LNCAP (cell line): ENCODE results near the gene MASP2.

Source experiments
- CTCF ChIP-seq: fragments of 450-650 bp; IDR thresholded peaks from 2 replicates; pipeline ENCODE4 v1.5.1; 2017; ENCODE audit warnings: mild to moderate bottlenecking

Gene MASP2

DNA sequence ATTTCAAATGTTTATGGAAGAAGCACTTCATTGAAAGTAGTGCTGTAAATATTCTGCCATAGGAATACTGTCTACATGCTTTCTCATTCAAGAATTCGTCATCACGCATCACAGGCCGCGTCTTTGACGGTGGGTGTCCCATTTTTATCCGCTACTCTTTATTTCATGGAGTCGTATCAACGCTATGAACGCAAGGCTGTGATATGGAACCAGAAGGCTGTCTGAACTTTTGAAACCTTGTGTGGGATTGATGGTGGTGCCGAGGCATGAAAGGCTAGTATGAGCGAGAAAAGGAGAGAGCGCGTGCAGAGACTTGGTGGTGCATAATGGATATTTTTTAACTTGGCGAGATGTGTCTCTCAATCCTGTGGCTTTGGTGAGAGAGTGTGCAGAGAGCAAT, 23.8 kb downstream of the MASP2 start:
- TF ChIP-seq CTCF: no peak

DNA sequence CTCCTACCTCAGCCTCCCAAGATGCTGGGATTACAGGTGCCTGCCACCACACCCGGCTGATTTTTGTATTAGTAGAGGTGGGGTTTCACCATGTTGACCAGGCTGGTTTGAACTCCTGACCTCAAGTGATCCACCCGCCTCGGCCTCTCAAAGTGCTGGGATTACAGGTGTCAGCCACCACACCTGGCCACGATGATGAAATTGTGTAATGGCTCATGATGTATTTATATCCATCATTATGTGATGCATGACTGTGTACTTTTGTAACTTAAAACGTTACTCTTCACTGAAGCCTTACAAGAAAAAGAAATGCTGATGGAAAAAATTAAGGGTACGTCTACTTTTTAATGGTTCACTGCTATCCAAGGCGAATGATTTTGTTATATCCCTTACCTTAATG, 27.1 kb downstream of the MASP2 start:
- no peak for TF ChIP-seq CTCF

GRCh38 chr1:11013160-11013531, 33.9 kb downstream of the MASP2 start:
- no peak for TF ChIP-seq CTCF

- no peak for TF ChIP-seq CTCF
Observed at GRCh38 chr1:11012260-11013159, 34.5 kb downstream of the MASP2 start, which contains the start of gene TARDBP. Gene TARDBP (plus strand): TSS chr1:11012654. CDS start chr1:11013728, 1,074 bp downstream.

- TF ChIP-seq CTCF: no peak
Observed at GRCh38 chr1:11000526-11000925, 46.5 kb downstream of the MASP2 start.

DNA sequence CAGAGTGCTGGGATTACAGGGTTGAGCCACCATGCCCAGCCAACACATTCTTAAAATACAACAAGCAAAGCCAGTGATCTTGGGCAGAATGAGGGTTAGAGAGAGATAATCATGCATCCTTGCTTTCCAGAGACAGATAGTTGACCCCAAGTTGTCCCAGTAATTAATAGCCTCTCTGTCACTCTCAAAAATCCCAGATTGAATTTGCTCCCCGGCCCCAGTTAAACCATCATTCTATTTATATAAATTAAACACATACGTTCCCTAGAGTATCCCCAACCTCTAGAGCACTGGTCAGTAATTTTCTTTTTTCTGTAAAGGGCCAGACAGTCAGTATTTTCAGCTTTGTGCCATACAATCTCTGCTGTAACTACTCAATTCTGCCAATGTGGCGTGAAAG, 50.9 kb downstream of the MASP2 start:
- no peak for TF ChIP-seq CTCF

GRCh38 chr1:10992864-10993263, 54.2 kb downstream of the MASP2 start:
- TF ChIP-seq CTCF: no peak
